Activated naive CD8-positive, alpha-beta T cell (primary cell): ENCODE results near the gene CPTP.
A peak's percentile ranks its signal among the peaks of the same experiment; 100 is the strongest.

Source experiments
- H3K27ac Mint-ChIP-seq: one replicate; pipeline ENCODE4 v1.8.0; 2021; ENCODE audit warnings: mixed read lengths
- H3K27me3 Mint-ChIP-seq: one replicate; pipeline ENCODE4 v1.8.0; 2021; ENCODE audit warnings: mixed read lengths
- H3K36me3 Mint-ChIP-seq: one replicate; pipeline ENCODE4 v1.8.0; 2021; ENCODE audit warnings: mixed read lengths
- H3K4me1 Mint-ChIP-seq: one replicate; pipeline ENCODE4 v1.8.0; 2021; ENCODE audit warnings: low read depth, mixed read lengths
- H3K4me3 Mint-ChIP-seq: one replicate; pipeline ENCODE4 v1.8.0; 2021; ENCODE audit warnings: mild to moderate bottlenecking, mixed read lengths
- H3K9me3 Mint-ChIP-seq: one replicate; pipeline ENCODE4 v1.8.0; 2021; ENCODE audit warnings: low read depth, mixed read lengths

The CPTP gene

DNA sequence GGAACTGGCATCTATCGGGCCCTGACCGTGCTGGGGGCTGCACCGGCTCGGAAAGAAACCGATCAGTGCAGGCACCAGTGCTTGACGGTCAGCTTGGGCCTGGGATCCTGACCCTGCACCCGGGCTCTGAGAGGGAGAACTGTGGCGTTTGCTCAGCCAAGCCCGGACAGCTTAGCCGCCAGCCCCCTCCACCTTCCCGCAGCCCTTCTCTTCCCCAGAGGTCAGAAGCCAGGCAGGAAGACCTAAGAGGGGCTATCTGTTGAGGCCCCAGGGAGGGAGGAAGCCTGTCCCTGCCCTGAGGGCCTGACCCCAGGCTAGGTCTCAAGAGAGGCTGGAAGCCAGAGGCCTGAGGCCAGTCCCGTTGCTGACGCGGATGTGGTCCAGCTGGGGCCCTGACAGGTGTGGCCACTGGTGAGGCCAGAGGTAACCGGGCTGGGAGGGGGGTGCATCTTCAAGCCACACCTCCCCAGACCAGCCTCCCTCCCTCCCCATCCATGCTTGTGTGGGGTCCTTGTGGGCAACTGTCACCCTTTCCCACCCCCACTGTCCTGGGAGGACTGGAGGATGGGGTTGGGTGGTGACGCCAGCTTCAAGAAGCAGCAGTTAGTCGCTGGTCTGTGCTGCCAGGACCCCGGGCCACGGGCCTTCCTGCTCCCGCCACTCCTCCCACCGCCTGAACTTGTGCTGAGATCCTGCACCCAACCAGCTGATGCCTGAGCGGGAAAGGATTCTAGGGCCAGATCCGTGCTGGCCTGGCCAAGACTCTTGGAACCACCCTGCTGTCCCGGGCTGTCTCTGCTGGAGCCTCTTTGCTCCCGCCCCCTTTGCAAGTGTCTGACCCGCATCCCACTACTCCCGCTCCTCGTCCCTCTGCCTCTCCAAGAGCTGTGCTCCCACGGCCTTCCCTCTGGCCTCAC is 27.2 kb downstream of the CPTP start:
- Mint-ChIP-seq H3K4me3 (peak overlapping the region; percentile 74), H3K9me3 (no peaks in the 10 kb centered on the region), H3K36me3 (no peaks in the 10 kb centered on the region), H3K27me3 (peaks cover 2% of the 10 kb centered on the region), H3K4me1 (peaks cover 14% of the 10 kb centered on the region), H3K27ac (peak overlapping the region; percentile 41)

DNA sequence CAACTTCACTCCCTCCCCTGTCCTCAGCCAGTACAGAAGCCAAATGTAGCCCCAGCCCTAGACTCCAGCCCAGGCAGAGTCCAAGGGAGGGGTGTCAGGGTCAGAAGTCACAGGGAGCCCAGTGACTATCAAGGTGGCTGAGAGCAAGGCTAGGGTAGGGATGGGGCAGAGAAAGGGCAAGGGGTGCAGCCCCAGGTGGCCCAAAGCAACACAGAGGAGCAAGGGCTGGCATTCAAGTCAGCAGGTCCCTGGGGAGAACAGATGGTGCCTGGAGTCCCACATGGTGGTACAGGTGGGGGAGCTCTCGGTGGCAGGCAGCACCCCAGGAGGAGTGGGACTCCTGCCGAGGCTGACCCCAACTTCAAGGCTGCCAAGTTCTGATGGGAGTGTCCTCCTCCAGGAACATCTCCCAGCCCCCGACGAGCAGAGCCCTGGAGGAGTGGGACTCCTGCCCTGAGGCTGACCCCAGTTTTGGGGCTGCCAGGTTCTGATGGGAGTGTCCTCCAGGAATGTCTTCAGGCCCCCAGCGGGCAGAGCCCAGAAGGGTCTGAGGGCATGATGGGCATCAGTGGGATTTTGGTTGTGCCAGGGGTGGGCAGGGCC is 28.3 kb downstream of the CPTP start:
- peaks cover 2% of the 10 kb centered on the region for H3K27me3 Mint-ChIP-seq
- peaks cover 11% of the 10 kb centered on the region for H3K4me1 Mint-ChIP-seq
- H3K27ac Mint-ChIP-seq = no peak overlapping the region
- peak overlapping the region; percentile 74 for H3K4me3 Mint-ChIP-seq
- no peaks in the 10 kb centered on the region for H3K9me3 Mint-ChIP-seq
- no peaks in the 10 kb centered on the region for H3K36me3 Mint-ChIP-seq

DNA sequence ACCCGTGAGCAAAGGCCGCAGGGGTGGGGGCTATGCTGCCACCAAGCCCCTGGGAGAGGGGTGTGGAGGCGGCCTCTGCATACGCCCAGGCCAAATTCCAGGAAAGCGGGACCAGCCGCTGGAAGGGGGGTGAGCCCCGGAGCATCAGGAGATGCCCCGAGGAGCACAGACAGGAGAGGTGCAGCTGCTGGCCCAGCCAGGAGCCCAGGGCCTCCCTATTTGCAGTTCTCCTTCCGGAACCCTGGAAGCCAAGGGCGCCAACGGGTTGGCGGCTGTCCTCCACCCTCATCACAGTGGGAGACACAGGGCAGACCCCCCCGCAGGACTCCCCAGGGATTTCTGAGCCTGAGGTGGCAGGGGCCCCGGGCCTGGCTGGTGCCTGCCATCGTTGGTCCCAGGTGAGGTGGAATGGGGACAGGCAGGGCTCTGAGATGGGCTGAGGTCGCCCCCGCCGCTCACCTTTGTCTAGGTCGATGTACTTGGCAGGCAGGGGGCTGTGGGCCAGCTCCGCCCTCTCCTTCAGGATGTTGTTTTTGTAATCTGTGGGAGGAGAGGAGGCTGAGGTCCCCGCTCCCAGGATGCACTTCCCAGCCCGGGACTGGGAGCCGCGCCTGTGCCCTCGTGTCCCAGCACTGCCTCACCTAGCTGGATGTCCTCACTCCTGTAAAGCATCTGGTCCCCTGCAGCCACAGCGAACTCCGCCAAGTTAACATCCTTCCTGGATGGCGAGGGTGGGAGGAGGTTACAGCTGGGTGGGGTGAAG is 29.0 kb downstream of the CPTP start:
- Mint-ChIP-seq H3K27ac (no peak overlapping the region), H3K4me1 (peaks cover 14% of the 10 kb centered on the region), H3K36me3 (no peaks in the 10 kb centered on the region), H3K4me3 (peak overlapping the region; percentile 23), H3K27me3 (peaks cover 2% of the 10 kb centered on the region), H3K9me3 (no peaks in the 10 kb centered on the region)

DNA sequence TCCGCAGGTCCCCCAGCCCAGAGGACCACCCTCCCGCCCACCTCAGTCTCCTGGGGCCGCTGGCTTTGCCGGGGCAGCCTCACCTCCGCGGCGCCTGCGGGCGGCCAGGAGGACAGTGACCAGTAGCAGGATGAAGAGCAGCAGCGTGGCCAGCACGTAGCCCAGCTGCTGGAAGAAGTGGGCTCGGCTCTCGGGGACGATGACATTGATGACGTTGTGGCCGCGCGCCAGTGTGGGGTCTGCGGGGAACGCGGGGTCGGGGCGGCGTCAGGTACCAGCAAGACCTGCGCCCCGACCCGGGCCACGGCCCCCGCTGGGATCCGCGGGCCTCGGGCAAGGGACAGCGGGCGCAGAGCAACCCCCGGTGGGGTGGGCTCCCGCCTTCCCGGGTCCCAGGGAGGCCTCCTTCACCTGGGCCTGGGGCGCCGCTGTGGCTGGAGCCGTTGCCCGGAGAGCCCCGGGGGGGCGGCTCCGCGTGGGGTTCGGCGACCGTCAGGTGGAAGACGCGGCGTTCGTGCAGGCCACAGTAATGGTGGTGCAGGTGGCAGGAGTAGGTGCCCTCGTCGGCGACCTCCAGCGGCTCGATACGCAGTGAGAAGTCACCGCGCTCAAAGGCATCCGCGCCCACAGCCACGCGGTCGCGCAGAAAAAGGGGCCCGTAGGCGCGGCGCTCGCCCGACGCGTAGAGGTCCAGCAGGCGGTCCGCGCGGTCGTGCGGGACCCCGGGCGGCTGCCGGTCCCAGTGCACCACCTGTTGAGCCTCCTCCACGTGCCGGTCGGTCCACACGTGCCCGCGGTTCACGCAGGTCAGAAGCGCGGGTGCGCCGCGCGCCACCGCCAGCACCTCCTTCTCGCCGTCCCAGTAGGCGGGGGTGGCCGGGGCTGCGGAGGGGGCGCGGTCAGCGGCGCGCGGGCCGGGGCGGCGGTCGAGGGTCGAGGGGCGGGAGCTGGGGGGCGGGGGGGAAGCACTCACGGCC is 30.0 kb downstream of the CPTP start:
- Mint-ChIP-seq H3K4me3 (peak overlapping the region; percentile 65), H3K27me3 (peaks cover 2% of the 10 kb centered on the region), H3K36me3 (no peaks in the 10 kb centered on the region), H3K4me1 (peaks cover 21% of the 10 kb centered on the region), H3K9me3 (no peaks in the 10 kb centered on the region), H3K27ac (no peak overlapping the region)

DNA sequence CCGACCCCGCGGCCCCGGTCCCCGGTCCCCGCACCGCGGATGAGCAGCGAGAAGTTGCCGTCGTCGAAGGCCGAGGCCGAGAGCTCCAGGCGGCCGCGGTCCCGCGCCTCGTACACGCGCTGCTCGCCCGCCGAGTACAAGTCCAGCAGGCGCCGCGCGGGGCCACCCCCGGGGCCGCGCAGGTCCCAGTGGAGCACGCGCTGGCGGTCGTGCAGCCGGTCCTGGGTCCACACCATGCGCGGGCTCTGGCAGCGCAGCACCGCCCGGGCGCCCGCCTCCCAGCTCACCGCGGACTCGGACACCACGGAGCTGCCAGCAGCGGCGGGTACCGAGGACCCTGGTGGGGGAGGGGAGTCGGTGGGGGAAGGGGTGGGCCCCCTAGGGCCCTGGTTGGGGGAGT is 30.8 kb downstream of the CPTP start:
- Mint-ChIP-seq H3K36me3 (no peaks in the 10 kb centered on the region), H3K27me3 (peaks cover 2% of the 10 kb centered on the region), H3K4me1 (peaks cover 24% of the 10 kb centered on the region), H3K27ac (no peak overlapping the region), H3K4me3 (no peak overlapping the region), H3K9me3 (no peaks in the 10 kb centered on the region)

DNA sequence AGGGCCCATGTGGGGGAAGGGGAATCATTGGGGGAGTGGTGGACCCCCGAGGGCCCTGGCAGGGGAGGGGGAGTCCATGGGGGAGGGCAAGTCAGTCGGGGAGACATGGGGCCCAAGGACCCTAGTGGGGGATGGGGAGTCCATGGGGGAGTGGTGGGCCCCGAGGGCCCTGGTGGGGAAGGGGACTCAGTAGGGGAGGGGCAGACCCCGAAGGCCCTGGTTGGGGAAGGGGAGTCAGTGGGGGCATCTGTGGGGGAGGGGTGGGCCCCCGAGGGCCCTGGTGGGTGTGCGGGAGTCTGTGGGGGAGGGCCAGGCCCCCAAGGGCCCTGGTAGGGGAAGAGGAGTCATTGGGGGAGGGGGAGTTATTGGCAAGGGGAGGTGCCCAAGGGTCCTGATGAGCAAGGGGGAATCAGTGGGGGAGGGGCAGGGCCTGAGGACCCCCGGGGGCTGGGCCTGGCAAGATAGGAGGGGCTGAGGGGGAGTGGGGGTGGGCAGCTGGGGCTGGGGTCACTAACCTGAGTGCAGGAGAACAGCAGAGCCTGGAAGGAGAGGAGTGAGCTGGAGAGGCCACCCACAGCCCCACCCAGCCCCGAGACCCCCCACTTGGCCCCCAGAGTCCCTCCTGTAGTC is 31.7 kb downstream of the CPTP start:
- Mint-ChIP-seq H3K27ac (no peak overlapping the region), H3K9me3 (no peaks in the 10 kb centered on the region), H3K4me1 (peaks cover 29% of the 10 kb centered on the region), H3K27me3 (peaks cover 2% of the 10 kb centered on the region), H3K36me3 (no peaks in the 10 kb centered on the region), H3K4me3 (no peak overlapping the region)

DNA sequence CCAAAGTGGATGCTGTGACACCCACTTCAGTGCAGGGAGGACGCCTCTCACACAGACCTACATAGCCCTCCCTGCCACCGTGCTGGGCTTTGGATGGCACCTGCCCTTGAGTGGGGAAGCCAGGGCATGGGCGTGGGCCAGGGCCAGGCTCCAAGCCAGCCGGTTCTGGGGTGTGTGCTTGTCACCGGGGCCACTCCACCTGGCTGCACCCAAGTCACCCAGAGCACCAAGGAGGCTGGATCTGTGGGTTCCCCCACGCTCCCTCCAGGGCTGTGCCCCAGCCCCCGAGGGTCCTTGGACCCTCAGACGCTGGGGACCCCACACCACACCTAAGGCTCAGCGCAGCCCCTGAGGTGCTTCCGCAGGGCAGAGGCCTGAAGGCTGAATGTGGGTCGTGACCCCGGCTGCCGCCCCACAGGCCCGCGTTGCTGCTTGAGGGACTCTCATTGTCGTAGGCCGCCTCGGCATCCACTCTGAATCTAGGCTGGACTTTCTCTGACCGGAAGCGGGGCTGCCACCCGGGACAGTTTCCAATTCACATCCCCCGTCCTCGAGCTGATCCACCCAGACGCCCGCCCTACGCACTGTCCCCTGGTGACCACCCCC is 32.3 kb downstream of the CPTP start:
- H3K27ac Mint-ChIP-seq = no peak overlapping the region
- no peaks in the 10 kb centered on the region for H3K36me3 Mint-ChIP-seq
- peaks cover 29% of the 10 kb centered on the region for H3K4me1 Mint-ChIP-seq
- H3K9me3 Mint-ChIP-seq = no peaks in the 10 kb centered on the region
- H3K4me3 Mint-ChIP-seq = no peak overlapping the region
- peaks cover 2% of the 10 kb centered on the region for H3K27me3 Mint-ChIP-seq

DNA sequence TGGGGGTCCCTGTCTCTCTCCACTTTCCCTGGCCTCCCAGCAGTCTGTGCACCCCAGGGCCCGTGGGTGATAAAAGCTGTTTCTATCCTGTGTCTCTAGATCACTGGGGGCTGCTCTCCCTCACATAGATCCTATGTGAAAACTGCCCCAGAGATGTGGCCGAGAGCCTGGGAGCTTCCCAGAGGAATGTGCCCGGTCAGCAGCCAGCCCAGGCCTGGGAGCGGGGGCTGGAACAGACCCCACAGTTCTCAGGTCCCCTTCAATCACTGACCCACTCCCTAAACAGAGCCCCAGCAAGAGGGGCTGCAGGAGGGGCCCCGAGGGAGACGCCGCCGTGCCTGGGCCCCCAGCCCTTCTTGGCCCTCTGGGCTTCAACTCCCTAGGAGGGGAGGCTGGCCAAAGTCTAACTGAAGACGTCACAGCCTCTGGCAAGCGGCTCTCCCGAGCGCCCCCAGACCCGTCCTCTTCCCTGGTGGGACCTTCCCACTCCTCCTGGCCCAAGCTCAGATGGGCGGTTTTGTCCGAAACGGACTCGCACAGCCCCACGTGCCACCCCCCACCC is 33.4 kb downstream of the CPTP start:
- Mint-ChIP-seq H3K4me3 (no peak overlapping the region), H3K27me3 (no peaks in the 10 kb centered on the region), H3K9me3 (no peaks in the 10 kb centered on the region), H3K27ac (no peak overlapping the region), H3K36me3 (no peaks in the 10 kb centered on the region), H3K4me1 (peaks cover 22% of the 10 kb centered on the region)

DNA sequence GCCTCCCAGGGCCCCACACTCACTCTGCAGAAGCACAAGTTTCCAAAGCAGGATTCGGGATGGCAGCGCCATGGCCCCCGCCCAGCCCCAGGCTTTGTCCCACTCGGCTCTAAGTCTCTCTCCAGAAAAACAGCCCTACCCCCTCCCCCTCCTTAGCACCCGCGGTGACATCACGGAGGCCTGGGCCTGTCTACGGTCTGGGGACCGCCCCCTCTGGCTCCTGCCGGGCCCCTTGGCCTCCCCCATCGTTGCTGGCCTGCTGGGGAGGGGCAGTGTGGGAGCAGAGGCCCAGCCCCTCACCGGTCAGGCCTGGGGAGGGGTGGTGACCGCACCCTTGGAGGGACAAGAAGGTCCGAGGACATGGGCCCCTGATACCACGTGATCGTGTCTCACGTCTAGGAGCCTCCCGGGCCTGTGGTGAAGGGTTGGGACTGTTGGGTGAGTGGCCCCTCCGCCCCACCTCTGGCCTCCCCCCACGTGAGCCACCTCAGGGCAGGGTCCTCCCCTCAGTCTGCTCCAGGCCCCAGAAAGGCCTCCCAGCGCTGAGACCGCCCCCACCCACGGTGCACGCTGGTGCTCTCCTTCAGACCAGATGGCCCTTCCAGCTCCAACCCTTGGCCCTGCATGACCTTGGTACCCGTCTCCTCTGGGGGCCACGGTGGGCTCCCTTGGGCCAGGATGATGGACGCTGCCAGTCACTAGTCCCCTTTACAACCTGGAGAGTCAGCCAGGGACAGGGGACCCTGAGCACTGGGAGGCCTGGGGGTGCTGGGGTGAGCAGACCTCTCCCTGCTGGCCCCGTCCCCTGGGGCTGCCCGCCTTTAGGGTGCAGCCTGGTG is 34.0 kb downstream of the CPTP start, which contains the start of gene MXRA8:
TSS of gene MXRA8 (minus strand) at position 123 of the 839 bp plus-strand sequence. CDS start at position 72, 51 bp downstream.
- H3K4me3 Mint-ChIP-seq = peak within 1 kb of the TSS; percentile 40
- H3K4me1 Mint-ChIP-seq = peaks cover 22% of the 10 kb centered on the region
- H3K36me3 Mint-ChIP-seq = no peaks in the 10 kb centered on the region
- no peaks in the 10 kb centered on the region for H3K27me3 Mint-ChIP-seq
- H3K27ac Mint-ChIP-seq = no peak within 1 kb of the TSS
- H3K9me3 Mint-ChIP-seq = no peaks in the 10 kb centered on the region

DNA sequence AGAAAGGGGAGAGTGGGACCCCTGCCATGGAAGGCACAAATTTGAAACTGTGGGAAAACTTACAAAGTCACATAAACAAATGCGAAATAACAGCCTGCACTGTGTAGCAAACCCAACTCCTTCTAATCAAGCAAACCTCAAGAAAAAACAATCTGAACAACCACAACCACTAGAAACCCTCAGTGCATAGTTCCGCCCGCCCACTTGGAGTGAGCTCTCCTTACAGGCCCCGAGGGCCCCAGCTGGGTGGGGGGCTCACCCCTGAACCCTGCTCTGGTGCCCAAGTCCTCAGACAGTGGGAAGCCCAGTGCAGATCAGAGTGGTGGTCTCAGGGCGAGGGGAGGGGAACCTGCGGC is 34.7 kb downstream of the CPTP start:
- Mint-ChIP-seq H3K27me3 (no peaks in the 10 kb centered on the region), H3K4me1 (peaks cover 22% of the 10 kb centered on the region), H3K9me3 (no peaks in the 10 kb centered on the region), H3K27ac (no peak overlapping the region), H3K4me3 (peak overlapping the region; percentile 40), H3K36me3 (no peaks in the 10 kb centered on the region)

DNA sequence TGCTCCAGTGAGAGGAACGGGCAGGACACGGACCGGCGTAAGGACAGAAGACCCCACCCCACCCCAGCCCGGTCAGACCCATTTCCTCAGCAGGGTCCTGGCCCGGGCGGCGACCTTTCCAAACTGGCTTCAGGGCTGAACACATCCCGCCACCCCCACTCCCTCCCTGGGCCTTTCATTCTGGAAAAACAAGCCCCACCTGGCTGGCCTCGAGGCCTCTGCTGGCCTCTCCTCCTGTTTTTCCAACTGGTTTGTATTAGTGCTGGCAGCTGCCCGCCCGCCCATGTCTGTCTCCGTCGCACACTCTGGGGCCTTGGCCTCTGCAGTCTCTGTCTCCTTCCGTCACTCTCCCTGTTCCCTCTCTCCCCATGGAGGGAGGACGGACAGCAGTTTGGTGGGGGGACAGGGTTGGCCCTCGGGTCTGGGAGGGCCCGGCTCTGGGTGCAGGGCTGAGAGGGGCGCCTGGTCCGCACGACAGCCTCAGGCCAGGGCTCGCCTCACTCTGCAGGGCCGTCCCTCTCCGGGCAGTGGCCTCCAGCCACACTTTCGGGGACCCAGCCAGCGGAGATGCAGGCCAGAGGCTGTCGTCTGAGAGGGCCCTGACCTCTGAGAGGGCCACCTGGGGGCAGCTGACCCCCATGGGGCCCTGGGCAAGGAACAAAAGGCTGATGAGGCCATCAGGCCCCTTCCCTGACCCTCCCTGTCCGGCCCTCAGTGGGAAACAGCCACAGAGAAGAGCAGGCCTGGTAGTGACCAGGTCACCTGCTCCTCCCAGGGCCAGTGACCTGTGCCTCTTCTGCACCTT is 35.3 kb downstream of the CPTP start:
- Mint-ChIP-seq H3K4me3 (no peak overlapping the region), H3K27me3 (no peaks in the 10 kb centered on the region), H3K4me1 (peaks cover 22% of the 10 kb centered on the region), H3K36me3 (no peaks in the 10 kb centered on the region), H3K9me3 (no peaks in the 10 kb centered on the region), H3K27ac (no peak overlapping the region)

DNA sequence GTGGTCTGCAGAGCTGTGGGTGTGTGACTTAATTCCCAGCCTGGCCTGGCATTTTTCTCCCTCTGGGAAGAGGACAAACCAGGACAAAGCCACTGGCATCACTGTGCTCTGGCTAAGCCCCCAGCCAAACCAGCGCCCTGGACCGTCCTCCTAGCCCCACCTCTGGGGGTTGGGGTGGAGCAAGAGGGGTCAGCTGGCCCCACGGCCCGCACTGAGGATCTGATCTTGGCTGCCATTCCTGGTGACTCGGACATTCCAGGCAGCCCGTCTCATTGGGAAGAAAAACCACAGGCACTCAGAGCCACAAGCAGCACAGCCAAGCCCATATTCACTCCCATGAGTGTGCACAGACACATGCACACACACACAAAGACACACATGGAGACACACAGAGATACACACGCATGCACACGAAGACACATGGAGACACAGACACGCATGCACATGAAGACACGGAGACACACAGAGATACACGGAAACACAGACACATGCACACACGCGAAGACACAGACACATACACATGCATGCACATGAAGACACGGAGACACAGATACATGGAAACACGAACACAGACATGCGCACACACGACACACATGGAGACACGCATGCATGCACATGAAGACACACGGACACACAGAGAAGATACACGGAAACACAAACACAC is 36.0 kb downstream of the CPTP start:
- H3K9me3 Mint-ChIP-seq = no peaks in the 10 kb centered on the region
- no peak overlapping the region for H3K4me3 Mint-ChIP-seq
- H3K4me1 Mint-ChIP-seq = peaks cover 22% of the 10 kb centered on the region
- no peak overlapping the region for H3K27ac Mint-ChIP-seq
- H3K27me3 Mint-ChIP-seq = no peaks in the 10 kb centered on the region
- no peaks in the 10 kb centered on the region for H3K36me3 Mint-ChIP-seq
